Neutrophil (primary cell): ENCODE results near the gene TRPM7.

Source experiments
- H3K27ac ChIP-seq: fragments of 200-600 bp; sonication (generic); 2 replicates; pipeline ENCODE4 v1.5.1; 2016; ENCODE audit warnings: mild to moderate bottlenecking, moderate library complexity
- H3K27me3 ChIP-seq: fragments of 200-600 bp; sonication (generic); 2 replicates; pipeline ENCODE4 v1.6.0; 2016; ENCODE audit warnings: mild to moderate bottlenecking
- H3K36me3 ChIP-seq: fragments of 200-600 bp; sonication (generic); 2 replicates; pipeline ENCODE4 v1.5.1; 2017
- H3K4me1 ChIP-seq, 2 experiments: fragments of 200-600 bp in 1 of 2; sonication (generic) in 1 of 2; 1 replicate in 1 of 2; 2 replicates in 1 of 2; pipeline versions ENCODE4 v1.5.1 to v1.6.1; 2013 to 2016; ENCODE audit warnings: low read depth in 1 of 2, low read length in 1 of 2, mild to moderate bottlenecking in 1 of 2, moderate library complexity in 1 of 2; ENCODE audit not compliant: control insufficient read depth in 1 of 2, insufficient read depth in 1 of 2
- H3K4me3 ChIP-seq, 2 experiments: fragments of 200-600 bp in 1 of 2; sonication (generic) in 1 of 2; 1 replicate in 1 of 2; 2 replicates in 1 of 2; pipeline ENCODE4 v1.5.1; 2013 to 2016; ENCODE audit warnings: low read depth in 1 of 2, low read length in 1 of 2, mild to moderate bottlenecking in 1 of 2, moderate library complexity in 1 of 2
- H3K9me3 ChIP-seq: fragments of 200-600 bp; sonication (generic); 2 replicates; pipeline ENCODE4 v1.5.1; 2016
- CTCF ChIP-seq: fragments of 200-600 bp; sonication (generic); IDR thresholded peaks from 2 replicates; pipeline ENCODE4 v1.5.1; 2016; ENCODE audit warnings: antibody characterized with exemption

TRPM7 gene

GRCh38 chr15:50519740-50520425 is 166.7 kb downstream of the TRPM7 start:
- Histone ChIP-seq H3K9me3 (no peaks in the 10 kb centered on the region), H3K27ac (no peak overlapping the region), H3K27me3 (no peaks in the 10 kb centered on the region), H3K4me3 (no peak overlapping the region), H3K36me3 (no peaks in the 10 kb centered on the region), H3K4me1 (no peaks in the 10 kb centered on the region)
- no peak for TF ChIP-seq CTCF

GRCh38 chr15:50513001-50513400 is 173.6 kb downstream of the TRPM7 start:
- H3K4me1 ChIP-seq = no peaks in the 10 kb centered on the region
- H3K27ac ChIP-seq = no peak overlapping the region
- TF ChIP-seq CTCF = no peak
- no peaks in the 10 kb centered on the region for H3K36me3 ChIP-seq
- no peaks in the 10 kb centered on the region for H3K27me3 ChIP-seq
- H3K4me3 ChIP-seq = no peak overlapping the region
- H3K9me3 ChIP-seq = no peaks in the 10 kb centered on the region
